Tibial artery (tissue), 4 donors: ENCODE results near the gene TGOLN2.
"Not testable (repeated sequence)": the region's sequence is repeated elsewhere in the genome, so short reads cannot be mapped to it uniquely, and the experiment has no call there.

ENCODE experiments used
- DNase-seq, 2 donors: peaks; one replicate each; pipeline ENCODE4 v3.0.0-alpha.2; 2019
- H3K27ac ChIP-seq, 2 donors: fragments of 200-600 bp; sonication (generic) in 1 of 2; 1 replicate in 1 of 2; 2 replicates in 1 of 2; pipeline ENCODE4 v1.5.1; 2018 to 2019; ENCODE audit warnings: mild to moderate bottlenecking in 1 of 2
- H3K27me3 ChIP-seq, 2 donors: fragments of 200-600 bp; sonication (generic) in 1 of 2; one replicate each; pipeline versions ENCODE4 v1.5.1 to v1.6.0; 2016 to 2019
- H3K36me3 ChIP-seq, 3 donors: fragments of 200-600 bp; sonication (generic) in 2 of 3; one replicate each; pipeline ENCODE4 v1.5.1; 2016 to 2019; ENCODE audit warnings: mild to moderate bottlenecking in 2 of 3
- H3K4me1 ChIP-seq, 4 donors: fragments of 200-600 bp; sonication (generic) in 2 of 4; 1 replicate in 3 of 4; 2 replicates in 1 of 4; pipeline ENCODE4 v1.5.1; 2016 to 2019
- H3K4me3 ChIP-seq, 2 donors: fragments of 200-600 bp; sonication (generic) in 1 of 2; 1 replicate in 1 of 2; 2 replicates in 1 of 2; pipeline ENCODE4 v1.5.1; 2018 to 2019; ENCODE audit warnings: mild to moderate bottlenecking in 2 of 2
- H3K9me3 ChIP-seq, 3 donors: fragments of 200-600 bp; sonication (generic) in 1 of 3; one replicate each; pipeline ENCODE4 v1.5.1; 2016 to 2019
- CTCF ChIP-seq, 2 experiments: fragments of 200-600 bp in 1 of 2; fragments of 450-650 bp in 1 of 2; IDR thresholded peaks; one replicate each; pipeline ENCODE4 v1.5.1; 2017 to 2019; ENCODE audit warnings: antibody characterized with exemption in 2 of 2, mild to moderate bottlenecking in 1 of 2, moderate library complexity in 1 of 2
- intact Hi-C: fragments of 100-400 bp; cut with DNase I; formaldehyde crosslinking; loops from one replicate; pipeline ENCODE4 v1.15.0; 2023; ENCODE audit warnings: low total_unique reads

TGOLN2 gene

GRCh38 chr2:85325466-85325811 lies 2.4 kb downstream of the TGOLN2 start:
- Histone ChIP-seq H3K36me3 (peaks cover 39 to 53% (median 44%) of the 10 kb centered on the region in 3 donors), H3K9me3 (no peaks in the 10 kb centered on the region), H3K27me3 (no peaks in the 10 kb centered on the region), H3K4me3 (peak overlapping the region; percentile 82 to 87), H3K4me1 (peaks cover 0 to 67% (median 41%) of the 10 kb centered on the region in 4 donors), H3K27ac (no peak overlapping the region)
- intact Hi-C loops: loop anchor here (10.0 kb wide), 1 partner anchor 239 kb away; the partner anchor contains the start of gene GGCX
- TF ChIP-seq CTCF (IDR thresholded peaks at IDR 0.05): no peak
- DNase-seq: no peak

GRCh38 chr2:85324639-85325465 lies 2.9 kb downstream of the TGOLN2 start:
- Histone ChIP-seq H3K9me3 (no peaks in the 10 kb centered on the region), H3K36me3 (peaks cover 39 to 58% (median 50%) of the 10 kb centered on the region in 3 donors), H3K27me3 (no peaks in the 10 kb centered on the region), H3K27ac (no peak overlapping the region), H3K4me3 (peak overlapping the region; percentile 82 to 87), H3K4me1 (peaks cover 0 to 72% (median 41%) of the 10 kb centered on the region in 4 donors)
- no peak for DNase-seq
- TF ChIP-seq CTCF (IDR thresholded peaks at IDR 0.05): no peak
- intact Hi-C loops: loop anchor here (10.0 kb wide), 1 partner anchor 240 kb away; the partner anchor contains the start of gene GGCX

DNA sequence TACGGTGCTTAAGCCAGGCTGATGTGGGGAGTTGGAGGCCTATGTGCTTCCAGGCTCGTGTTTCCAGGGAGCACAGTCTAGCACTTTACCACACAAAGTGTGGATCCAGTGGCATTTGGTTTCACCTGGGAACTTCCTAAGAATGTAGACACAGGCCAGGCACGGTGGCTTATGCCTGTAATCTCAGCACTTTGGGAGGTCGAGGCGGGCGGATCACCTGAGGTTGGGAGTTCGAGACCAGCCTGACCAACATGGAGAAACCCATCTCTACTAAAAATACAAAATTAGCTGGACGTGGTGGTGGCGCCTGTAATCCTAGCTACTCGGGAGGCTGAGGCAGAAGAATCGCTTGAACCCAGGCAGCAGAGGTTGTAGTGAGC lies 3.8 kb downstream of the TGOLN2 start:
- H3K27ac ChIP-seq, H3K4me3 ChIP-seq, H3K27me3 ChIP-seq, H3K9me3 ChIP-seq: not testable (repeated sequence)
- intact Hi-C loops: loop anchor here (10.0 kb wide), 1 partner anchor 241 kb away; the partner anchor contains the start of gene GGCX
- Histone ChIP-seq H3K4me1 (peaks cover 0 to 71% (median 43%) of the 10 kb centered on the region in 4 donors), H3K36me3 (peaks cover 39 to 67% (median 56%) of the 10 kb centered on the region in 3 donors)
- DNase-seq: peak in 1 of 2 donors; percentile 53

DNA sequence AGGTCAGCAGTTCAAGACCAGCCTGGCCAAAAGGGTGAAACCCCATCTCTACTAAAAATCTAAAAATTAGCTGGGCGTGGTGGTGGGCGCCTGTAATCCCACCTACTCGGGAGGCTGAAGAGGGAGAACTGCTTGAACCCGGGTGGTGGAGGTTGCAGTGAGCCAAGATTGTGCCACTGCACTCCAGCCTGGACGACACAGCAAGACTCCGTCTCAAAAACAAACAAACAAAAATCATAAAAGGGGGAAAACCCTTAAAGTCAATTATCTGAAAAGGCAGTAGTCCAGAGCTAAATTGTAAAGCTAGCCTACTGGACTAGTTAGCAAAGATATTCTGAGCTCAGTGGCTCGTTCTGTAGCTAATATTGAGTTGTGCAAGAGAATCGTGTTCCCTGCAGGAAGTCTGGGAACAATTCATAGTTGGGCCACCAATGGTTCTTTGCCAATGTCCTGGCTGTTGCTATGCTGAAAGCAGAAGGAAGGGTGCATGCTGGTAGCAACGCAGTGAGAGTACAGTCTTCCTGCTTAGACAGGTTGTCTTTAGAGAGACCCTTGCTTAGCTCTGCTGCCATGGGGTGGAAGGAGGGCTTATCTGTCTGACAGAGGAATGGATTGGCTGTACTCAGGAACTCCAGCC lies 4.3 kb downstream of the TGOLN2 start:
- intact Hi-C loops: loop anchor here (10.0 kb wide), 1 partner anchor 241 kb away; the partner anchor contains the start of gene GGCX
- no peaks in the 10 kb centered on the region for H3K9me3 ChIP-seq
- no peak overlapping the region for H3K27ac ChIP-seq
- no peak for TF ChIP-seq CTCF (IDR thresholded peaks at IDR 0.05)
- peaks cover 39 to 70% (median 61%) of the 10 kb centered on the region in 3 donors for H3K36me3 ChIP-seq
- DNase-seq: peak in 1 of 2 donors; percentile 47
- no peaks in the 10 kb centered on the region for H3K27me3 ChIP-seq
- peaks cover 0 to 69% (median 47%) of the 10 kb centered on the region in 4 donors for H3K4me1 ChIP-seq
- H3K4me3 ChIP-seq: no peak overlapping the region

- Histone ChIP-seq H3K9me3 (no peaks in the 10 kb centered on the region), H3K27me3 (no peaks in the 10 kb centered on the region), H3K36me3 (peaks cover 46 to 96% (median 89%) of the 10 kb centered on the region in 3 donors), H3K4me3 (no peak overlapping the region), H3K27ac (no peak overlapping the region), H3K4me1 (peaks cover 0 to 44% (median 28%) of the 10 kb centered on the region in 4 donors)
- TF ChIP-seq CTCF (IDR thresholded peaks at IDR 0.05): no peak
- DNase-seq: peak in 1 of 2 donors; percentile 48
- intact Hi-C loops: loop anchor here (10.0 kb wide), 1 partner anchor 245 kb away; the partner anchor contains the start of gene GGCX
Observed at GRCh38 chr2:85319796-85320195, 8.0 kb downstream of the TGOLN2 start.
